Measurements from ENCODE around the gene UCN.

GRCh38 chr2:27354597-27354927, 46.3 kb upstream of the UCN start:
- no peak for TF ChIP-seq CTCF (IDR thresholded peaks at IDR 0.05; ENCODE audit: insufficient read depth, low read length)
- TF ChIP-seq POLR2AphosphoS5 (IDR thresholded peaks at IDR 0.05; ENCODE audit: low read depth), result no peak
- no peak for TF ChIP-seq SPI1 (IDR thresholded peaks at IDR 0.05; ENCODE audit: borderline replicate concordance, low read depth)
- no peak for TF ChIP-seq GABPA (IDR thresholded peaks at IDR 0.05; ENCODE audit: low read depth)
- no peak for TF ChIP-seq REST (IDR thresholded peaks at IDR 0.05; ENCODE audit: insufficient replicate concordance, low read depth)

All from HL-60 (cell line).